Subcutaneous adipose tissue (tissue), 4 donors: Measurements from ENCODE around the gene ANK2. TPM values are rescaled to one million over a fixed set of nuclear protein-coding genes. Genes with fewer than 3 reads are reported as not detected.

ENCODE experiments used
- CTCF ChIP-seq: fragments of 450-650 bp; IDR thresholded peaks from one replicate; pipeline ENCODE4 v1.5.1; 2016; ENCODE audit warnings: low read depth, mild to moderate bottlenecking, control low read depth, antibody characterized with exemption, moderate library complexity
- total RNA-seq, 4 donors: library from RNA; depleted of rRNA; stranded (reverse); fragments of >200 nt; gene quantifications; one replicate each; pipeline ENCODE4 v1.1.0, GENCODE V29; 2016

ANK2 gene
- total RNA-seq, 4 donors from 2014 or later: 49.4 to 119 (median 72.9) TPM

- no peak for TF ChIP-seq CTCF
Measured at GRCh38 chr4:113294908-113295307, 245.5 kb downstream of the ANK2 start.

- no peak for TF ChIP-seq CTCF
Measured at GRCh38 chr4:113300471-113300928, 251.0 kb downstream of the ANK2 start.

GRCh38 chr4:113302051-113302450 lies 252.6 kb downstream of the ANK2 start:
- no peak for TF ChIP-seq CTCF

- TF ChIP-seq CTCF: no peak
Measured at GRCh38 chr4:113303315-113303714, 253.9 kb downstream of the ANK2 start.

- no peak for TF ChIP-seq CTCF
Measured at GRCh38 chr4:113311047-113311446, 261.6 kb downstream of the ANK2 start.

- TF ChIP-seq CTCF: no peak
Measured at GRCh38 chr4:113312529-113312928, 263.1 kb downstream of the ANK2 start.

- TF ChIP-seq CTCF: no peak
Measured at GRCh38 chr4:113314426-113314825, 265.0 kb downstream of the ANK2 start.
